ENCODE data around the gene LMF2. TPM values are rescaled to one million over a fixed set of nuclear protein-coding genes. Genes with fewer than 3 reads are reported as not detected.
"Not testable (repeated sequence)": the region's sequence is repeated elsewhere in the genome, so short reads cannot be mapped to it uniquely, and the experiment has no call there.

The LMF2 gene
- total RNA-seq, 1 experiment from 2014 or later, result 34.7 TPM

DNA sequence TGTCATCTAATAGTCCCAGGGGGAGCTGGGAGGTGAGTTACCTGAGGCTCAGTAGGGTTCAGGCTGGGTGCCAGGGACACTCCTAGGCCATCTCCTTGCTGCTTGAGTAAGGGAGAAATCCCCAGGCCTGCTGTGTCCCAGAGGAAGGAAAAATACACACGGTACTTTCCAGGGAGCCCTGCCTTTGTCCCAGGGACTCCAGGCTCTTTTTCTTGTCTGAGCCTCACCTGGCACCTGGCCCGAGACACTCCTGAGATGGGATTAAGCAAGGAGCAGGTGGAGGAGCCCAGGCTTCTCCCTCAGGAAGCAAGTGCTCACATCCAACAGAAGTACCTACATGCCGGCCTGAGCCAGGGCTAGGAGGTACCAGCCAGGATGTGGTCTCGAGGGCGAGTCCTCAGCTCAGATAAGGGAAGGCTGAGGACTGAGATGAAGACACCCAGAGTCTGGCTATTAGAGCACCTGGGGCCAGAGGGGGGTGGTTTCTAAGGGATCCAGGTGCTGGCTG is 37.3 kb upstream of the LMF2 start:
- Histone ChIP-seq H3K9me3 (replicated peaks) (no peaks in the 10 kb centered on the region), H3K27ac (no peak overlapping the region), H3K4me1 (replicated peaks) (peaks cover 12% of the 10 kb centered on the region), H3K36me3 (no peaks in the 10 kb centered on the region), H3K27me3 (replicated peaks) (no peaks in the 10 kb centered on the region), H3K4me3 (no peak overlapping the region)
- DNase-seq (ENCODE audit: low read depth in 1 of 2, low spot score in 2 of 2), result no peak

DNA sequence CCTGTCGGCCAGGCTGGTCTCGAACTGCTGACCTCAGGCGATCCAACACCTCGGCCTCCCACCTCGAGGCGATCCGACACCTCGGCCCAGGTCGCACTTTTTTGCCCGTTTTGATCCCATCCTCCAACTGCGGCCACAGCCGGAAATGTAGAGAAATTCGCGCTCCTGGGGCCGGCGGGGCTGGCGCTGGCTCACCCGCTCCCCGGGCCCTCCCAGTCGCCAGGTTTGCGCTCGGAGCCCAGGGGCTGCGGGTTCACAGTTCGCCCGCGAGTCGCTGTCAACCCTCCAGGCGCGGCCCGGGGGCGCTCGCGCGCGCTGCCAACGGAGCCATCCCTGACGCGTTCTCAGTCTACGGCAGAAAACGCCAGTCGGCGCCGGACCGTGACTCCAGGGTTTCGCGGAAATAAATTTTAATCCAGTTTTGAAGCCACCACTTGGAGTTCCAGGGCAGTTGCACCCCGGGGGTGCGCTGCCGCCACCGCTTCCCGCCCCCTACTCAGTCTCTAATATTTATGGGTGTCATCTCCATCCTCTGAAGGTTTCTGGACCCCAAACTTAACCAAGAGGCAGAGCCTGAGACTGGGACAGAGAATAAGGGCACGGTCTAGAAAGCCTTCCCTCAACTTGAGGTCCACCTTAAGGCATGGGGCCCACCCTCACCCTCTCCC is 36.7 kb upstream of the LMF2 start:
- Histone ChIP-seq H3K27me3 (replicated peaks) (no peaks in the 10 kb centered on the region), H3K9me3 (replicated peaks) (no peaks in the 10 kb centered on the region), H3K36me3 (no peaks in the 10 kb centered on the region), H3K4me3 (no peak overlapping the region), H3K4me1 (replicated peaks) (peaks cover 18% of the 10 kb centered on the region), H3K27ac (no peak overlapping the region)
- DNase-seq (ENCODE audit: low read depth in 1 of 2, low spot score in 2 of 2), result no peak

DNA sequence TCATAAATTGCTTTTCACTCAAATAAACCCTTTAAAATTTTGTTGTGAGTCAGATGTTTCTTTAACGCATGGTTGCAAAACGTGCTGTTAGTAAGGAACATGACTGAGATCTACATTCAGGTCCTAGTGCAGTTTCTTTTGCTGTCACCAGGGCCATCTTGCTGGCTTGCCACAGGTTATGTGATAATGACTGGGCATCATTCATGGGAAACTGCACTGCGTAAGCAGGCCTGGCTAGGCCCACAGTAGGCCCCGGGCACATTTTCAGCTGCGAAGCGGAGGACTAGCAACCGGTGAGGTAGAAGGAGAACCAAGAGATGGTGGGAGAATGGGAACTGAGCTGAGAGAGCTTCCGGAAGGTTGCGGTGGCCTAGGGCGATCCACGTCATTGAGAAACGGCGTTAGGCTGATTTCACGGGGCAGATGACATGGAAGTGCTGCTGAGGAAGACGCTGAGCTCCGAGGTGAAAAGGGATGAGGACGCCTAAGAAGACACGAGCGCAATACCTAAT is 35.0 kb upstream of the LMF2 start:
- no peaks in the 10 kb centered on the region for H3K27me3 ChIP-seq (replicated peaks)
- no peak overlapping the region for H3K27ac ChIP-seq
- H3K9me3 ChIP-seq (replicated peaks), result no peaks in the 10 kb centered on the region
- peaks cover 21% of the 10 kb centered on the region for H3K4me1 ChIP-seq (replicated peaks)
- H3K4me3 ChIP-seq, result no peak overlapping the region
- H3K36me3 ChIP-seq, result no peaks in the 10 kb centered on the region
- no peak for DNase-seq (ENCODE audit: low read depth in 1 of 2, low spot score in 2 of 2)

DNA sequence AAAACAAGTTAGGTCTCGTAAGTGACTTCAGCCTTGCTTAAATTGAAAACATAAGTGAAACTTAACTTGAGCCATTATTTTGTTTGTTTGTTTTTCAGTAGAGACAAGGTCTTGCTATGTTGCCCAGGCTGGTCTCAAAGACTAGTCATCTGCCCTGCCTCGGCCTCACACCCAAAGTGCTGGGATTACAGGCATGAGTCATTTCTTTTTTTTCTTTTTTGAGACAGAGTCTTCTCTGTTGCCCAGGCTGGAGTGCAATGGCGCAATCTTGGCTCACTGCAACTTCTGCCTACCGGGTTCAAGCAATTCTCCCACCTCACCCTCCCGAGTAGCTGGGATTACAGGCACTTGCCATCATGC is 34.1 kb upstream of the LMF2 start:
- DNase-seq (ENCODE audit: low read depth in 1 of 2, low spot score in 2 of 2), result peak; percentile 69 to 76
- not testable (repeated sequence) for H3K27me3 ChIP-seq (replicated peaks); H3K36me3 ChIP-seq; H3K9me3 ChIP-seq (replicated peaks); H3K4me3 ChIP-seq
- Histone ChIP-seq H3K27ac (peak overlapping the region; percentile 45), H3K4me1 (replicated peaks) (peaks cover 21% of the 10 kb centered on the region)

DNA sequence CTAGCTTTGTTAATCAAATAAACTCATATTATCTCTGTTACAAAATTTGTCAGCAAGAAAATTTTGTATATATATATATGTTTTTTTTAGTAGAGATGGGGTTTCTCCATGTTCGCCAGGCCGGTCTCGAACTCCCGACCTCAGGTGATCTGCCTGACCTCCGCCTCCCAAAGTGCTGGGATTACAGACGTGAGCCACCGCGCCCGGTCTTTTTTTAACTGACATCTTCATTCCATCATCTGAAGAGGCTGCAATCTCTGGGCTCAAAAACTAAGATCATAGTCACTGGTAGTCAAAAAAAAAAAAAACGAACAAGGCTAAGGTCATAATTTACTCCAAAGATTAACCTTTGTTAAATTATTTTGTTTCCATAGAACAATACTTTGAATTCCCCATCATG is 32.9 kb upstream of the LMF2 start:
- Histone ChIP-seq H3K27ac (peak overlapping the region; percentile 89; the same call in 1 of the 2 replicates), H3K9me3 (replicated peaks) (no peaks in the 10 kb centered on the region), H3K4me1 (replicated peaks) (peaks cover 21% of the 10 kb centered on the region), H3K4me3 (no peak overlapping the region), H3K27me3 (replicated peaks) (no peaks in the 10 kb centered on the region), H3K36me3 (no peaks in the 10 kb centered on the region)
- DNase-seq (ENCODE audit: low read depth in 1 of 2, low spot score in 2 of 2), result no peak

DNA sequence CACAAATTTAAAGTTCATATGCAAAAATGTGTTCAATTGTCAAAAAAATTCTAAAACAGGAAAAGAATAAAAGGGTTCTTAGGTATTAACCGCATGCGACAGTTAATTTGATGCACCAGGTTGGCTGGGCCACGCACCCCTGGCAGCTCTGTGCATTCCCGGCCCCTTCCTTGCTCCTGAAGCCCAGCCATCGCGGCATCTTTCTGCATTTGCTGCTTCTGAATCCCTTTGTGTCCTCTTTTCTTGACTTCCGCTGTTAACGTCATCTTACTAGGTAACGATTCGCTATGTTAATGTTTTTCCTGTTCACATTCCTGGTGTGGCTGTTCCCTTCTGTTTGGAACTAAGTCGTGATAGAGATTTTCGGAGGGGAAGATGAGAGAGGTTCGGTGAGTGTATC is 30.3 kb upstream of the LMF2 start:
- H3K27ac ChIP-seq, result no peak overlapping the region

DNA sequence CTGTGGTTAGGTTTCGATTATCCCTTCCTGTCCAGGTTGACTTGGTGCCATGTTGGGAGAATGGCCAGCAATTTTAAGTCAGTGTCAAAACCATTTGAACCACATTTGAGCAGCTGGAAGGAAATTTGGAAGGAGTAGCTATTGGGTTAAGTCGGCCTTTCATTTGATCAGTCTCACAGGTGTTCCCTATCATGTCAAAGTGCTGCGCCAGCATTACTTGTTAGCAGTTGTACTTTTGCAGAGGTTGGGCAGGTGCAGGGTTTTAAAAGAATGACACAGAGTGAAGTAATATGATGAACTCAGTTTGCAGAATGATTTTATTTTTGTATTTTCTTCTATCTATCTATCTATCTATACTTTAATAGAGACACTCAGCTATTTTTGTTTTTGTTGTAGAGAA is 28.7 kb upstream of the LMF2 start:
- no peak for DNase-seq (ENCODE audit: low read depth in 1 of 2, low spot score in 2 of 2)
- H3K27me3 ChIP-seq (replicated peaks), result peaks cover 13% of the 10 kb centered on the region
- no peaks in the 10 kb centered on the region for H3K36me3 ChIP-seq
- H3K4me1 ChIP-seq (replicated peaks), result peaks cover 24% of the 10 kb centered on the region
- no peak overlapping the region for H3K27ac ChIP-seq
- no peak overlapping the region for H3K4me3 ChIP-seq
- H3K9me3 ChIP-seq (replicated peaks), result peaks cover under 1% of the 10 kb centered on the region; the same call in 1 of the 2 replicates

More for the DNA sequence above, 30.3 kb upstream of the LMF2 start:
- Histone ChIP-seq H3K4me3 (no peak overlapping the region), H3K9me3 (replicated peaks) (no peaks in the 10 kb centered on the region), H3K4me1 (replicated peaks) (peaks cover 21% of the 10 kb centered on the region), H3K27me3 (replicated peaks) (no peaks in the 10 kb centered on the region), H3K36me3 (no peaks in the 10 kb centered on the region)
- no peak for DNase-seq (ENCODE audit: low read depth in 1 of 2, low spot score in 2 of 2)

DNA sequence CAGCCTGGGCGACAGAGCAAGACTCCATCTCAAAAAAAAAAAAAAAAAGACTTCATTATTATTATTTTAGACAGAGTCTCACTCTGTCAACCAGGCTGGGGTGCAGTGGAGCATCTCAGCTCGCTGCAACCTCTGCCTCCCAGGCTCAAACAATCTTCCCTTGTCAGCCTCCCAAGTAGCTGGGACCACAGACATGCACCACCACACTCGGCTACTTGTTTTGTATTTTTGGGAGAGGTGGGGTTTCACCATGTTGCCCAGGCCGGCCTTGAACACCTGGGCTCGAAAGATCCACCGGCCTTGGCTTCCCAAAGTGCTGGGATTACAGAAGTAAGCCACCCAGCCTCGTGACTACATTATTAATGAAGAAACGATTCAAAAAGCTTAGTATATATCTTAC is 27.6 kb upstream of the LMF2 start:
- no peak for DNase-seq (ENCODE audit: low read depth in 1 of 2, low spot score in 2 of 2)
- peaks cover 34% of the 10 kb centered on the region for H3K4me1 ChIP-seq (replicated peaks)
- peaks cover 24% of the 10 kb centered on the region for H3K27me3 ChIP-seq (replicated peaks)
- H3K4me3 ChIP-seq, result no peak overlapping the region
- H3K27ac ChIP-seq, result no peak overlapping the region
- H3K9me3 ChIP-seq (replicated peaks), result peaks cover 9% of the 10 kb centered on the region
- no peaks in the 10 kb centered on the region for H3K36me3 ChIP-seq

DNA sequence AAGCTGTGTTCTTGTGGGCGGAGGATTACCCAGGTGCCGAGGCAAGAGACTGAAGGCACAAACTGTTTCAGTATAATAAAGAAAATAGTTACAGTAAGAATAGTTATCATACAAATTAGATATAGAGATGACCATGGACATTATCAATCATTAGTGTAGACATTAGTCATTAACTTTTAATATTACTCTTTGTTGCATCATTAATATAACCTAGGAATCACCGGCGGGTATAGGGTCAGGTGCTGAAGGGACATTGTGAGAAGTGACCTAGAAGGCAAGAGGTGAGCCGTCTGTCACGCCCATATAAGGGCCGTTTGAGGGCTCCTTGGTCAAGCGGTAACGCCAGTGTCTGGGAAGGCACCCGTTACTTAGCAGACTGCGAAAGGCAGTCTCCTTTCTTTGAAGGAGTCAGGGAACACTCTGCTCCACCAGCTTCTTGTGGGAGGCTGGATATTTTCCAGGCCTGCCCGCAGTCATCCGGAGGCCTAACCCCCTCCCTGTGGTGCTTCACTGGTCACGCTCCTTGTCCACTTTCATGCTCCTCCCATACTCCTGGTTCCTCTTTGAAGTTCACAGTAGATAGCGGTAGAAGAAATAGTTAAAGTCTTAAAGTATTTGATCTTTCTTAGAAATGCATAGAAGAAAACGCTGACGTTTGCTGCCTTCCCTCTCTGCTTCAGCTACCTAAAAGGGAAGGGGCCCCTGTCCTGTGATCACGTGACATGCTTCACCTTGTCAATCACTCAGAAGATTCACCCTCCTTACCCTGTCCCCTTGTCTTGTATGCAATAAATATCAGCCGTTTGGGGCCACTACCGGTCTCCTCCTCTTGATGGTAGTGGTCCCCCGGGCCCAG is 26.6 kb upstream of the LMF2 start:
- Histone ChIP-seq H3K9me3 (replicated peaks) (peaks cover 18% of the 10 kb centered on the region), H3K4me1 (replicated peaks) (peaks cover 34% of the 10 kb centered on the region), H3K27me3 (replicated peaks) (peaks cover 30% of the 10 kb centered on the region)
- not testable (repeated sequence) for H3K4me3 ChIP-seq; DNase-seq (ENCODE audit: low read depth in 1 of 2, low spot score in 2 of 2); H3K36me3 ChIP-seq; H3K27ac ChIP-seq

DNA sequence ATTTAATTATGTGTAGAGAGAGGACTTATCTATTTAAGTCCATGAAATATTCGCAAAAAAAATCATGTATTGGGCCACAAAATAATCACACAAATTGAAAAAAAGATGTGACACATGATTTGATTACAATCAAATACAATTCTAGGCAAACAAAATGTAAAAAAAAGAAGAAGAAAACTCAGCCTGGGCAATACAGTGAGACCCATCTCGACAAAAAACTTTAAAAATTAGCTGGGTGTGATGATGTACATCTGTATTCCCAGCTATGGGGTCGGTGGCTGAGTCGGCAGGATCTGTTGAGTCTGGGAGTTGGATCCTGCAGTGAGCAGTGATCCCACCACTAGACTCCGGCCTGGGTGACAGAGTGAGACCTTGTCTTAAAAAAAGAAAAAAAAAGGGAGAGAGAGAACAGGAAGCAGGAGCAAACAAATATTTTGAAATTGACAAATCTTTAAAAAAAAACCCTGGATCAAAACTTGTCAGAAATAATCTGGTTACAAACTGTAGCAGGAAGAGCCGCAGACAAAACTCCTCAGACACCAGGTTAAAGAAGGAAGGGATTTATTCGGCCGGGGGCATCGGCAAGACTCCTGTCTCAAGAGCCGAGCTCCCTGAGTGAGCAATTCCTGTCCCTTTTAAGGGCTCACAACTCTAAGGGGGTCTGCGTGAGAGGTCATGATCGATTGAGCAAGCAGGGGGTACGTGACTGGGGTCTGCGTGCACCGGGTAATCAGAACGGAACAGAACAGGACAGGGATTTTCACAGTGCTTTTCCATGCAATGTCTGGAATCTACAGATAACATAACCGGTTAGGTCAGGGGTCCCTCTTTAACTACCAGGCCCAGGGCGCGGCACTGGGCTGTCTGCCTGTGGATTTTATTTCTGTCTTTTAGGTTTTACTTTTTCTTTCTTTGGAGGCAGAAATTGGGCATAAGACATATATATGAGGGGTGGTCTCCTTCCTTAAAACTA is 25.6 kb upstream of the LMF2 start:
- no peak overlapping the region for H3K4me3 ChIP-seq
- H3K36me3 ChIP-seq, result no peaks in the 10 kb centered on the region
- H3K27ac ChIP-seq, result no peak overlapping the region
- H3K9me3 ChIP-seq (replicated peaks), result peaks cover 18% of the 10 kb centered on the region
- DNase-seq (ENCODE audit: low read depth in 1 of 2, low spot score in 2 of 2), result no peak
- peaks cover 30% of the 10 kb centered on the region for H3K27me3 ChIP-seq (replicated peaks)
- H3K4me1 ChIP-seq (replicated peaks), result peaks cover 32% of the 10 kb centered on the region

DNA sequence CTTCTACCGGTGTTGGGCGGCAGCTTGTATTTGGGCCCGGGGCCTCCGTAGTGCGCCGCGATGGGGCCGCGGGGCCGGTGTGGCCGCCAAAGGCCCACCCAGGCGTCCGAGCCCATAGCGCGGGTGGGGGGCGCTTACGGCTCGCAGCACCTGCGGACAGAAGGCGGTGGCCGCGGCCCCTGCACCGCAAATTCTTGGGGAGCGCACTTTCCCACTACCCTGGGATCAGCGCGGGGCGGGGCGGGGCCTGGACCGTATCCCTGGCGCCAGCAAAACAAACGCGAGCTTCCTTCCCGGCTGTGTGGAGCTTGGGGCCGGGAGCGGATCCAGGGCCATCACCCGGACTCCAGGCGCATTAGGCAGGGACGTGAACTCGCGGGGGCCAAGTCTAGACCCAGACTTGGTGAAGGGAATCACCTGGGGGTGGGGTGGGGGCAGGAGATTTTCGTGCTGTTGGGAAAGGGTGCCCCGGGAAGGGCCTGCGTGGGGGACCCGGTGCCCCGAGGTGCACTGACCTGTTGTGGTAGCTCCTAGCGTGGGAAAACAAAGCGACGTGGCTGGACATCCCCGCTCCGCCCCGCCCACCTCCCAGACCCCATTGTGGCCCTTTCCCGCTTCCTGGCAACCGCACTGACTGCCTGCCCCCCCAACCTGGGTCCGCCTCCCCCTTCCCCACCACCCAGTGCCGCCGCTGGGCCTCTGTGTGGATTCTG is 24.6 kb upstream of the LMF2 start:
- H3K9me3 ChIP-seq (replicated peaks), result peaks cover 18% of the 10 kb centered on the region
- peaks cover 30% of the 10 kb centered on the region for H3K27me3 ChIP-seq (replicated peaks)
- no peak overlapping the region for H3K27ac ChIP-seq
- H3K4me1 ChIP-seq (replicated peaks), result peaks cover 32% of the 10 kb centered on the region
- H3K4me3 ChIP-seq, result peak overlapping the region; percentile 41
- peak; percentile 37 to 69 for DNase-seq (ENCODE audit: low read depth in 1 of 2, low spot score in 2 of 2)
- no peaks in the 10 kb centered on the region for H3K36me3 ChIP-seq

DNA sequence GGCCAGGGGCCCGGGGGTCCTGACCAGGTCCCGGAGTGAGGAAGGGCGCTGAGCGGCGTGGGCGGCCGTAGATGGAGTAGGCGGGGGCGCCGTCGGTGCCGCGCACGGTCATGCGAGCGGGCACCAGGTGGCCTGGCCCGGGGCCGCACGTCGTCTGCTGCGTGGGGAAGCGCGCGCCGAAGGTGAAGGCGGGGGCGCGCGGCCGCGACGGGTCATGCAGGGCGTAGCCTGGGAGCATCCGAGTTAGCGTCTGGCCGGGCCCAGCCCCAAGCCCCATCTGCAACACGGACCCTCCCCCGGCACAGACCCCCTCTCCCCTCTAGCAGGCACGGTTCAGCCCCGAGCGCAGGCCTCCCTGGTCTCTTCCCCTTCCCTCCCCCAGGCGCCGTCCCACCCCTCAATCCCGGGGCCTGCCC is 24.1 kb upstream of the LMF2 start:
- Histone ChIP-seq H3K4me3 (peak overlapping the region; percentile 41), H3K9me3 (replicated peaks) (peaks cover 18% of the 10 kb centered on the region), H3K27ac (no peak overlapping the region), H3K4me1 (replicated peaks) (peaks cover 36% of the 10 kb centered on the region), H3K27me3 (replicated peaks) (peaks cover 30% of the 10 kb centered on the region), H3K36me3 (no peaks in the 10 kb centered on the region)
- DNase-seq (ENCODE audit: low read depth in 1 of 2, low spot score in 2 of 2), result no peak
